Stimulated activated CD4-positive, alpha-beta T cell treated with anti-CD3 and anti-CD28 coated beads, Interleukin-12 subunit alpha, Interleukin-12 subunit beta, amount 100 ng/mL, for 24 hours (primary cell): ENCODE data around the gene ZNF488.

Experiments
- DNase-seq, 2 experiments: peaks; one replicate each; pipeline ENCODE4 v3.0.0-alpha.2; 2020; ENCODE audit warnings: low read depth in 2 of 2

Gene ZNF488

DNA sequence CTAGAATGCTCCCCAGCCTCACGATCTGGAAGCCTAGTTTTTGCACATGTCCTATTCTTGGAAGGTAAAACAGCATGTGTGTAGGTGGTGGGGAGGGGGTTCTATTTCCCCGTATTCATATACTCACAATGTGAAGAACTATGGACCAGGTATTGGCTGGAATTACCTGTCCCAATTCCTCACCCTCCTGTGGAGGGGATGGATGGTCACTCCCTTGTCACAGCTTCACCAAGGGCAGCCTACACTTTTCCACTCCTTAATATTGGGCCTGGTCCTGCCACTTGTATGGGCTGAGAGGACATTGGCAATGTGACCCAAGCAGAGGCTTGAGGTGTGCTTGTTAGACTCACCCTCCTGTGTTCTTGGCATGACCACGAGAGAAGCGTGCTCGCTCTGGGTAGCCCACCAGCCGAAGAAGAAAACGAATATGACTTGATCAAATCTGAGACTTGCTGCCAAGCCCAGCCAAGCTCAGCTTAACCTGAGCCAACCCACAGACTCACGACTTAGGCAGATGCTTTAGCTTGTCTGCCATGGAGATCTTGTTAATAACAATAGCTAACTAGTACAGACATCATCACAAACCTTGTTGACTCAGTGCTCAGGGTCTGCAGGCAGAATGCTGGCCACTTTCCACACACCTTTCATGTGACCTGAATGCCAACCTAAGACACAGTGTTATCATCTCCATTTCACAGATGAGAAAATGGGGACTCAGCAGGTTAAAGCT is 17.2 kb downstream of the ZNF488 start:
- no peak for DNase-seq

DNA sequence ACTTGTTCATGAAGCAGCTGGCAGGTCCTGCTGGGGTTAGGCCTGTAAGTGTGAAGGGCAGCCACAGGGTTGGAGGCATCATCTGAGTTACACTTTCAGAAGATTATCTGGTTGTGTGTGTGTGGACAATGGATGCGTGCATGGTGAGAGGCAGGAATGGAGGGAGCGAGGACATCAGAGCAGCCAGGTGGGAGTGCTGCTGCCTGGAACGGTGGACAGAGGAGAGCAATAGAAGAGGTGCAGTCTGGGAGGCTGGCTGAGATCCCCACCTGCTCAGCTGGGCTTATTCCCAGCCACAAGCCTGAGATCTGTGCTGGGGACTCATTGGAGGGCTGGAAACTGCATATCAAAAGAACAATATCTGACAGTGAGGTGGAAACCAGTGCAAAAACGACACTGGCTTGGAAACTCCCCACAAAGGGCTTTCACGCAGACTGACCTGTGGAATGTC is 17.9 kb downstream of the ZNF488 start:
- DNase-seq: no peak

DNA sequence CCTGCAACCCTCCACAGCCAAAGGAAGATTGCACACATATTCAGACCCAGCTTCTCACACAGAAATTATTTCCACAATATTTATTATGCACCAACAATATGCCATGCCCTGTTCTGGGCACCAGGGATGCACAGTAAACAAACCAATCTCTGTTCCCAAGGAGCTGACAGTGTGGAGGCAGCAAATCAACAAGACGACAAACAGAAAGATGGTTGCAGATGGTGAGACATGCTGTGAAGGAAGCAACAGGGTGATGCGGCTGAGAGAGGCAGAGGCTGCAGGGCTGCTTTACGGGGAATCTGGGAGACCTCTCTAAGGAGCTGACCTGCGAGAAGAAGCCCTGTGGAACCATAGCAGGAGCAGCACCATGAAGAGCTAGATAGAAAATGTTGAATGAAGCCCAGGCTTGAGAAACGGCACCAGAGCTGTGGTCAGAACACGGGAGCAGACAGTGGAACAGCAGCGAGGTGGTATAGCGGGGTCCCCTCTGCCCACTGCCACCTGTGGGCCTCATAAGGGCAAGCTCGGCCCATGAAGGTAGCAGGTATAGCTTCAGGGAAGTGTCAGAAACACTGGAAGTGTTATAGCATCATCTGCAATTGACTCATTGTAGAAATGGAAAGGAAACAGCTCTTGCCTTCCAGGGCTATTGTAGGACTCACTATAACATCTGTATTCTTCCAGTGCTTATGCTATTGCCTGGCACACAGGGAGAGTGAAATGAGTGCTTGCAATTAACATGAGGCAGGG is 18.5 kb downstream of the ZNF488 start:
- DNase-seq: no peak

- DNase-seq: no peak
These were observed 19.2 kb downstream of the ZNF488 start for GRCh38 chr10:47364911-47365310.

GRCh38 chr10:47364366-47364765 is 19.7 kb downstream of the ZNF488 start:
- no peak for DNase-seq

DNA sequence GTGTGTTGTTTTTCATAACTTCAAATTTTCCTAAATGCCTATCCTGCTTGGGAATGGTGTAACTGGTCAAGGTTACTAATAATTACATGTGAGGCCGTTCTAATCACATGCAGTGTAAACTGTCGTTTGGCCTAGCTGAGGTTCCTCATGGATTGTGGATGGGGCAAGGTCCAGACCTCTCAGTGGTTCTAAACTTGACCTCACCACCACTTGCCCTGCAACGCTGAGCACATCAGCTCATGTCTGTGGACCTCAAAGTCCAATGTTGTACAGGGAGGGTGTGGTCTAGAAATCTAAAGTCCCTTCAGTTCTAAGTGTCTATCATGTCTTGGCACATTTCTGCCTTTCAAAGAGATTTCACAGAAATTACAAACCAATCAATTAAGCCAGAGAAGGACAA is 20.3 kb downstream of the ZNF488 start:
- no peak for DNase-seq

GRCh38 chr10:47362199-47362598 is 21.9 kb downstream of the ZNF488 start:
- no peak for DNase-seq

DNA sequence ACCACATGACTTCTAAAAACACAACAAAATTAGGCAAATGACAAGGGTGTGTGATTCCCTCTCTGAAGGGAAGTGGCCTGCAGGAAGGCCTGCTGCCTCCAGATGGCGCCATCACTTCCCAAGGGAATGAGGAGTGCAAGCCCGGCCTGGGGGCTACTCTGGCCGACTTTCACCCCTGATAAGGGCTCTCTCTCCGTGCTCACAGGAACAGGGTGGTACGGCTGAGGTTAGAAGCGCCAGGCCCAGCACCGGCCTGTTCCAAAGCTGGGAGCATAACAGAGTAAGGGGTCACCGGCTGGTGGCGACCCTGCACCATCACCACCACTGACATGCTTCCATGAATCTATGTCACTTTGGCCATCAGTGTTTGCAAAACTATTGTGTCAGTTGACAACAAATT is 22.8 kb downstream of the ZNF488 start:
- DNase-seq: peak in 1 of 2 experiments; percentile 32

GRCh38 chr10:47360419-47361040 is 23.6 kb downstream of the ZNF488 start:
- no peak for DNase-seq

DNA sequence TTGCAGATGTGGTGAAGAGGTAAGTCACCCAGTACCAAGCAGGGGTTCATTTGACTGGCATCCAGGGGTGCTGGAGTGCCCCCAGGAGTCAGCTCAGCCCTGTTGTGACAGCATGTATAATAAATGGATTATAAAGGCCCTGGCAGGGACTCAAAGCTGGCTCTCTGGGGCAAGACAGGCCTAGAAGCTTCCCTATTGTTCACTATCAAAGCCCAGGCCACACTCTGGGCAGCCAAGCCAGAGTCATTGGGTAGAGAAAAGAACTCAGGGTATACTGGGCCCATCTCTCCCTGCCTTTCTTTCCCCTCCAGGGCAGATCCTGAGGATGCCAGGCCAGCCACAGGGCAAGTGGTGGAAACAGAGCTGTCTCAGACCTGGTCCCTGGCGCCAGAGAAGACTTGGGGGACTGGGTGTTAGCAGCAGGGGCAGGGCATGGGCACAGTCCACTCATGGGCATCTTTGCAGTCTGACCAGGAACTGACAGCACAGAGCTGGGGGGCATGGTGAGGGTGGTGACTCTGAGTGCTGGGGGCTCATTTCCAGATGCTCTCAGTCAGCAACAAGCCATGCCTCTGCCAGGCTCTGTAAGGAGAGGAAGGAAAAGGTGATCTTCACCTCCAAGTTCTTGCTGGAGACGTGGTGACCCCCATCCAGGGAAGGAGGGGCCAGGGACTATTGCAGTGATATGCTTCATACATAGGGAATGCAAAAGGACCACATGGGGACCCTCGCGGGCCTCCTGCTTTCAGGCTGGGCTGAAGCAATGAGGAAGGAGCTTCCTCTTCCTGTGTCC is 24.3 kb downstream of the ZNF488 start:
- no peak for DNase-seq

DNA sequence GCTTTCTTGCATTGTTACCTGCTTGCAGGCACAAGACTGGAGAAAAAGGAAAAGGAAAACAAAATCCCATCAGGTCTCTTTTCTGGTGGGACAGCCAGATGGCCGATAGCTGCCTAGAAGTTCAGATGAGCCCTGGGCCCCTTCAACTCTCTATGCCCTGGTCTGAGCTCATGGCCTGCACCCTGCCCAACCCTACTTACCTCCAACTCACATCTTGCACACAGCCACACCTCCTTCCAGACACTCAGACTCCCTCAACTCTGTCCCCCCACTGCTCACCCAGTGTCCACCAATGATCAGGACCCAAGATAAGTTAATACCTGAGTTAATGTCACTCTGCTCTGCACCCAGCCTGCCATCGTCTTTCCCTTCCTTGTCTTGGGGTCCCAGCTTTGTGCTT is 25.0 kb downstream of the ZNF488 start:
- no peak for DNase-seq

GRCh38 chr10:47358457-47358856 is 25.6 kb downstream of the ZNF488 start:
- no peak for DNase-seq

GRCh38 chr10:47357911-47358310 is 26.2 kb downstream of the ZNF488 start:
- DNase-seq: no peak

GRCh38 chr10:47357131-47357582 is 26.9 kb downstream of the ZNF488 start:
- DNase-seq: no peak

DNA sequence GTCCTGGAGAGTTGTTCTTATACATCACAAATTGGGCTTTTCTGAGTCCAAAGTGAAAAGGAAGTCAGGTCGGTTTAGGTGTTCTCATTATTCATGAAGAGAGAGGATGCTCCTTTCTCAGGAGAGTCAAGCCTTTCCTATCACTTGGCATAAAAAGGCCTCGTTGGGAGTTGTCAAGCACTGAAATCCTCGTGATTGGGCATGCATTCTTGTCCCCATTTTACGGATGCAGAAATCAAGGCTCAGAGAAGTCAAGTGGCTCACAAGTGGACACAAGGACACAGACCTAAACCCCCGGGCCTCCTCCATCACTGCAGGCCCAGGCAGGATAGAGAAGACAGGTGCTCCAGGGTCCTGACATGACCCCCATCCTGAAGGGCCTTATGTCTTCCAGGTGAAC is 27.4 kb downstream of the ZNF488 start:
- DNase-seq: no peak

GRCh38 chr10:47354900-47355299 is 29.2 kb downstream of the ZNF488 start:
- DNase-seq: no peak

DNA sequence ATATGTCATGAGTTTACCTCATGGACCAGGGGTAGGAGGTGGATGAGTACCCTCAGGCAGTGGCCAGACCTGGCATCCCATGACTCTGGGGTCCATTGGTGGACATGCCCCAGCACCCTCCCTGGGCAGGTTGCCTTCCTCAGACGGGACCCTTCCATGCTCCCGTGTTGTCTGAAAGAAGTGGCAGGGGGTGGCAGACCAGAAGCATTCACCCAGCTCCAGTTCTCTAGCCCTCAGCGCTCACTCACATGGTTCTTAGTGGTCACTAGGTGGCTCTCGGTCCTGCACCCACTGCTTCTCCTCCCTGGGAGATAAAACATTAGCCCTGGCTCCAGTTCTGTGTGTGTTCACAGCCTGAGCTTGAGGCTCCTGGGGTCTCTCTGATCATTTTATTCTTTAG is 29.9 kb downstream of the ZNF488 start:
- DNase-seq: no peak

GRCh38 chr10:47353351-47353750 is 30.7 kb downstream of the ZNF488 start:
- DNase-seq: no peak

DNA sequence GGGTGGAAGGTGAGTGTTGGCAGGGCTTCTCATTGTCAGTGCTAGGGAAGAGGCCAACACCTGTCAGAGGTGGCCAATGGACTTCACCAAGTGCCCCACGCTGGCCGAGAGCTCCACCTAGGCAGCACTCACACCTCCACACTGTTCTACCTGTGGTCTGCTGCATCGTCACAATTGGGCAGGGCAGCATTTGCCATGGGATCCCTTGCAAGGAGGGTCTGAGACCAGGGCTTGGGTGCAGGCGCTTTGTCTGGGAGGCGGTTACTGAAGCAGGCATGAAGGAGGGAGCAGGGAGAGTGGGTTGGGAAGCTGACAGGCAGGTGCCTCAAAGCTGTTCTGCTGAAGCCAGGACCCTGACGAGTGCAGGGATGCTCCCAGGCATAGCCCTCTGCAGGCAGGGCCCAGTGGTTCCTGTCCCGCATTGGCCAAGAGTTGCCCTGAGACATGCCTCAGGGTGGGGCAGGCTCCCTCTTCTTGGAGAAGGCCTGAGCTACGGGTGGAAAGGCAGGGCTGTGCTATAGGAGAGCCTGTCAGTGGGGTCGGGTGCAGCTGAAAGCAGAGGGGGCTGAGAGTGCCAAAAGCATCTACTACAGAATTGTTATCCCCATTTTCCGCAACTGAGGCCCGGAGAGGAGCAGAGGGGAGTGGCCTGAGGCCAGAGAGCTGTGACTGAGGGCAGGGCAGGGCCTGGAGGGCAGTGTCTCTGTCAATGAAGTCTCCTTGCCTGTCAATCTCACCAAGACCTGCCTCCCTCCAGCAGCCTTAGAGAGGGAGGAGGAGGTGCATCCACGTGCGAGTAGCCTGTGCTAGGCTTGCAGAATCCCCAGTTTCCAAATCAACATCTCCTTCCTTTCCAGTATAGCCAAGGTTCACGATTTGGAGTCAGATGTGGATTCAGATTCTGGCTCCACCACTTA is 31.9 kb downstream of the ZNF488 start:
- DNase-seq: no peak

DNA sequence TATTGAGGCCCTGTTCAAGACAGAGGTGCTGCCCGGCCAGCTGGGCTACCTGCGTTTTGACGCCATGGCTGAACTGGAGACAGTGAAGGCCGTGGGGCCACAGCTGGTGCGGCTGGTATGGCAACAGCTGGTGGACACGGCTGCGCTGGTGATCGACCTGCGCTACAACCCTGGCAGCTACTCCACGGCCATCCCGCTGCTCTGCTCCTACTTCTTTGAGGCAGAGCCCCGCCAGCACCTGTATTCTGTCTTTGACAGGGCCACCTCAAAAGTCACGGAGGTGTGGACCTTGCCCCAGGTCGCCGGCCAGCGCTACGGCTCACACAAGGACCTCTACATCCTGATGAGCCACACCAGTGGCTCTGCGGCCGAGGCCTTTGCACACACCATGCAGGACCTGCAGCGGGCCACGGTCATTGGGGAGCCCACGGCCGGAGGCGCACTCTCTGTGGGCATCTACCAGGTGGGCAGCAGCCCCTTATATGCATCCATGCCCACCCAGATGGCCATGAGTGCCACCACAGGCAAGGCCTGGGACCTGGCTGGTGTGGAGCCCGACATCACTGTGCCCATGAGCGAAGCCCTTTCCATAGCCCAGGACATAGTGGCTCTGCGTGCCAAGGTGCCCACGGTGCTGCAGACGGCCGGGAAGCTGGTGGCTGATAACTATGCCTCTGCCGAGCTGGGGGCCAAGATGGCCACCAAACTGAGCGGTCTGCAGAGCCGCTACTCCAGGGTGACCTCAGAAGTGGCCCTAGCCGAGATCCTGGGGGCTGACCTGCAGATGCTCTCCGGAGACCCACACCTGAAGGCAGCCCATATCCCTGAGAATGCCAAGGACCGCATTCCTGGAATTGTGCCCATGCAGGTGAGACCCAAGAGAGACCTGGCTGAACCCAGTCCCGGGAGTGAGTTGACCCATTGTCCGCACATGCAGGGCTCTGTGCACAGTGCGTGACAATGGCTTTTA is 33.1 kb downstream of the ZNF488 start:
- no peak for DNase-seq
